NCI-H446 (cell line): Measurements from ENCODE around the gene ALX4.

Experiments
- DNase-seq, 2 experiments: peaks; one replicate each; lab custom pipeline; 2025; lab: John Stamatoyannopoulos, UW

The ALX4 gene

DNA sequence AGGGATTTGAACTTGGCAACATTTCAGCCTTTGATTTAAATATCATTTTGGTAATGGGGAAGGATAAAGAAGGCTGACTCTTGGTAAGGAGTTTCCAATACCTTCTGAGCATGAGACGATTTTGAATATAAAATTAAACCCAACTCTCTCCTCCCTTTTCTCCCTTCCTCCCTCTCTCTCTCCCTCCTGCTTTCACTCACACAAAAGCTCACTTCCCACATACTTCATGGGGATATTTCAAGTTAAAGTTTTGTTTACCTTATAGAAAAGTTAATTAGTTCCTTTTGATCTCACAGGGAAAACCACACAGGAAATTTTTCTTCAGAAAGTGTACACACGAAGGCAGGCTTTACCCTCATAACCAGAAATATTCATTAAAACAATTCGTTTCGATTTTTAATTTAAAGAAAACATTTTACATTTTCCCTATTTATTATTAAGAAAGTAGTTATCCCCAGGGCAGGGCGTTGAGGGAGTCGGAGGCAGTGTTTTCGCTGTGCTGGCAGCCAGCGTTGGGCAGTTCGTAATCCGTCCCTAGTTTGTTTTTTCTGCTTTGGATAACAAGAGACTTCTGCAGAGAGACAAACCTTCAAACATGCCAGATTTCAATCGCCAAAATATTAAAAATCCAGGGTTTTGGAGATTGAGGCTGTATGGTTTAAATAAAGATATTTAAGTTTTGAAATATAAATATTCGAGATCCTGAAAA is 25.3 kb upstream of the ALX4 start:
- no peak for DNase-seq

DNA sequence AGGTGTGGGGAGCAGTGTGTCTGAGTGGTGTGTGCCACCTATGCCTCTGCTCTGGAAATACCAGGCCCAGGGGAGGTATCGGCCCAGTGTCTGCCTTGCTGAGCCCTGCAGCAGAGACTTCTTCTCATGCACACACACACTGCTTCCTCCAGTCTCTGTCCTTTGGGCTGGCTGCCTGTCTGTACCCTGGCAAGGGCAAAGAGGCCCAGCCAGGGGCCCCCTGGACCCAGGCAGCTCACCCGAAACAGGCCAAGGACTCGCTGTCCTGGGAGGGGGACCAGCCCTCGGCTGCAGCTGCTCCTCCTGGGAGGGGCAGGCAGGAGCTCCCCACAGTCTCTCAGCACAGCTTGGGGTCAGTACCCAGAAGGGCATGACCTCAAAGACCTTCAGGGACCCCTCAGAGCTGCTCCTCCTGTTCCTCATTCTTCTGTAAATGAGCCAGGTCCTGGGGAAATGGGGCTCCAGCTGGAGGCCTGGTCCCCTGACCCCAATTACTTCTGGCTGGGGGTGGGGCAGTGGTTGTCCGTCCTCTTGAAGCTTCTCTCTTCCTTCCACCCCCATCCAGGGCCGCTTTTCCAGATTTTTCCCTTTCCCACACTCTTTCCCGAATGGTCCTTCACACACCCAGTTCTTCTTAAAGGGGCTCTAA is 24.5 kb upstream of the ALX4 start:
- DNase-seq = no peak

DNA sequence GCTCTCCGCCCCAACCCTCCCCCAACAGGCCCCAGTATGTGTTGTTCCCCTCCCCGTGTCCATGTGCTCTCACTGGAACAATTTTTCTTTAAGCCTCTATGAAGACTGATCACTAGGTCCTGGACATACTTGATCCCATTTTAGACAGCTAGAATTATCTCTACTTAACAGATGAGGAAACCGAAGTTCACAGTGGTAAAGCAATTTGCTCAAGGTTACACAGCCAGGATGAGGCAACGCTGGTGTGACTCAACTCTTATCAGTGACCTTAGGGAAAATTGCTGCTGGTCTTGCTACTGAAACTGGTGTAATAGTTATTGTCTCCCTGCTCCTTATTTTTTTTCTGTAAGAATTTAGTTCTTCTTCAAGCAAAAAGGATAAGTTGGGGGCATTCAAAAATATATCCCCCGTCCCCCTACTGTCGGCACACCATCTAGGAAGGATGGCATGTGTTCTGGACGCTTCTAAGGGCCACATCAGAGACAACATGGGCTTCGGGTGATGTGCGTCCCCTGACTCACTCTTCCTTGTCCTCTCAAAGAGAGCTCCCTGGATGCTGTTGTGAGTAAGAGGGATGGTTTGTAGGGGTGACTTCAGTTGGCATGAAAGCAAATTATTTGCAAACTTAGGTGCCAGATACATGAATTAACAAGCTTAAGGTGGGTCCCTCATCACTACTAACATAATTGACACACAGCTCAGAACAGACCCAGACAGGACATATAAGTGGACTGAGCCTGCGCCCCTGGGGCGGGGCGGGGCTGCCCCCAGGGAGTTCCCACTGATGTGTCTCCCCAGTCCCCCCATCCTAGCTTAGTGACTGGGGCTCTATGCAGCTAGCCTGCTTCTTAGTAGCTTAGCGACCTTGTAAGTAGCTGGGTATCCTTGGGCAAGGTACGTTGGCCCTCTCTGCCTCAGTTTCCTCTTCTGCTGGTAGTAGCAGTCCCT is 23.6 kb upstream of the ALX4 start:
- DNase-seq = no peak

DNA sequence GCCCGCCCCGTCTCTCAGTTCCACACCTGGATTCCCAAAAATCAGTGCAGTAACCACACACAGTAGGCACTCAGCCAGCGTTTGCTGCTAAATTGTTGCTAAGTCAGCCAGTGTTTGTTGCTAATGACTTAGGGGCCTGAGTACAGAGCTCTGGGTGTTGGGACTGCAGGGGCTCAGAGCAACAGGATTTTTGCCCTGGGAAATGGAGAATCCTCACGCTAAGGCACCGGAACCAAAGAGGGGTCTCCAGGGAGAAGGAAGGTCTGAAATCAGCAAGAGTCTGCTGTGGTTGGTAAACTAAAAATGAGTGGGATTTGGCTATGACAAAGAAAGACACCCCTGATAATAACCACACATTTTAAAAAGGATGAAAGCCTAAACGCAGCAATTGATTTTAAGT is 22.7 kb upstream of the ALX4 start:
- DNase-seq = no peak

DNA sequence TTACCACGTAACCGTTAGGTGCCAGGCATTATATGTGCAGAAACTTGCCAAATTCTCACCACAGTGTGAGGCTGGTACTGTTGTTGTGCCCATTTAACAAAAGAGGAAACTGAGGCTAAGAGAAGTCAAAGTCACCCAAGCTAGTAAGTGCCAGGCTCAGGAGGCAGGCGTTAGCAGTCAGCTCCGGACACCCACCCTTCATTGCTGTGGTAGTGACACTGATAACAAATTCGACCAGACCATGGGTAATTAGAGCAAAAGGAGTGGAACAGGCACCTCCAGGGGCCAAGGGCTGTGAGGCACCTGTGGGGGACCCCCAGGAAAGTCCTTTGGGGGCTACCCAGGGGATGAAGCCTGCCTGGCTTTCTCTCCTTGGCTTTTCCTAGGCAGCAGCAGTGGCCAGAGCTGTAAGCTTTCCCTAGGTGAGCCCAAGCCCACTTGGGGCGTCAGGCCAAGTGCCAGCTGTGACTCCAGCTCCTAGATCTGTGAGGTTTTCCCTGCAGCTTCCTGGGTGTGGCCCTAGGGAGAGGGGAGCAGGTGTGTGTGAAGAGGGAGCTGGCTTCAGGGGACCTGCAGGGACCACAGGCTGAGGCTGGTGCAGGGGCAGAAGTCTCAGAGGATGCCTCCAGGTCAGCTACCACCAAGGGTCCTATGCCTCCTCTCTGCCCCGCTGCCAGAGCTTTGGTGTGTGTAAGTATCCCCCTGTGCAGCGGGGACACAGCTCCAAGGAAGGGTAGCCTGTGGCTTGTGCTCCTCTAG is 19.7 kb upstream of the ALX4 start:
- DNase-seq = no peak

DNA sequence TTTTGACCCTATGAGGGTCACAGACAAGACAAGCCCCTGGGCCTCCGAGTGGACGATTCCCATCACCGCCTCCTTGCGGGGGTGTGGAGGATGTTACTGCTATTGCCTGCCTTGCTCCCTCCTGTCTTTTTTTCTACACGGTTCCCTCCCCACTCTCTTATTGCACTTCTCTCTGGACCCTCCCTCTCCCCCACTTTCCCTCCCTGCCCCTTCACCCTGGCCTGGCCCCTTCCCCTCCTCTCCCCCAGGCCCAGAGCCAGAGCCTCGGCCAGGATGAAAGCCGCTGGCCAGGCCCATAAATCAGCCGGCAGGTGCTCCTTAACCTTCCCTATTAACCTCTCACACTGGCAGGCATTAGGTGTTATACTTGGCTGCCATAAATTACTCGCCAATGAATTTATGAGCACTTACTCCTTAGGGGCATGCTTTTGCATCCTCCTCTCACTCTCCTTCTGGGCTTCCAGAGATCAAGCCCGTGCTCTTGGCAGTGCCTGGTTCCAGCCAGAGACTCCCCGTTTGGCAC is 18.3 kb upstream of the ALX4 start:
- no peak for DNase-seq

DNA sequence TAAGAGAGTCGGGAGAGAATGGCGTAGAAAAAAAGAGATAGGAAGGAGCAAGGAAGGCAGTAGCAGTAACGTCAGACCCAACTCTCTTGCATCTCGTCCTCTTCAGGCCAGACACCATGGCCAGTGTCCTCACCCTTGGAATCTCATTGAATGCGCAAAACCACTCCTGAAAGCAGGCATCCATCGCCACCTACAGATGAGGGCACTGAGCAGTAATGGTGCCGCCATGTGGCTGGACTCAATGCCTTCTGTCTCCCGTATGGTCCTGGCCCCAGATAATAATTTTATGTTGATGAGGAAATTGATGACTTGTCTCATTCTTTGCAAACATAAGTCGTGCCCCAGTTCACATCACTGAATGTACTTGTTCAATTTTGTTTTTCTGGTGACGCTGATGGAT is 17.8 kb upstream of the ALX4 start:
- no peak for DNase-seq

DNA sequence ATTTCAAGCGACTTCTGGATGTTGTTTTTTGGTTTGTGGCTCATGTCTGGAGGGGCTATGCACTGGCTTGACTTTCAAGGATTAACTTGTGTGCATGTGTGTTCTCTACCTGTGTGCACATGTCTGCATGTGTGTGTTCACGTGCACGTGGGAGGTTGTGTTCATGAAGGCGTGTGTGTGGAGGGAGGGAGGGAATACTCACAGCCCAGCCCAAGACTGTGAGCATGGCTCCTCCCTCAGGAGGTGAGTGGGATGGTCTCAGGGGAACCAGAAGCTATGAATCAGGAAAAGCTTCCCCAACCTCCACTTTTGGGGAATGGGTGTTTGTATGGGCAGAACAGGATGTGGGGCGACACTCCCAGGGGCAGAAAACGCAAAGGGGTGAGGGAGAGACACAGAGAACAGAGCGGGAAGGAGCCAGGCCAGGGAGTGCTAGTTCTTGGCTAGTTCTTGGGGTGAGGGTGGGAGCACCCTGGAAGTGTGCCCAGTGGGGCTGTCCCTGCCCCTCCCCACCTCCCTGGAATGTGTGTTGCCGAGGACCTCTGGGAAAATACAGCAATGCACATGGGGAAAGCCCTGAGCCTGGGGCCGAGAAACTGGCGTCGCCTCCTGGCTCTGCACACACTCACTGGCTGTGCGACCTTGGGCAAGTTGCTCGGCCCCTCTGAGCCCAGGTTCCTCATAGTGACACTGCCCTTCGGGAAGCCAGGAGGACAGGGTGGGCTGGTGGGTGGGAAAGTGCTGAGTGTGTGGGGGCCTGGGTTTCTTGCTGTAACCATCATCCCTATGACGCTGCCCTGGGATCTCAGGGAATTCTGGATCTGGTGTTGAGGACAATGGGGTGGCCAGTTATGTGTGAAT is 16.9 kb upstream of the ALX4 start:
- no peak for DNase-seq

DNA sequence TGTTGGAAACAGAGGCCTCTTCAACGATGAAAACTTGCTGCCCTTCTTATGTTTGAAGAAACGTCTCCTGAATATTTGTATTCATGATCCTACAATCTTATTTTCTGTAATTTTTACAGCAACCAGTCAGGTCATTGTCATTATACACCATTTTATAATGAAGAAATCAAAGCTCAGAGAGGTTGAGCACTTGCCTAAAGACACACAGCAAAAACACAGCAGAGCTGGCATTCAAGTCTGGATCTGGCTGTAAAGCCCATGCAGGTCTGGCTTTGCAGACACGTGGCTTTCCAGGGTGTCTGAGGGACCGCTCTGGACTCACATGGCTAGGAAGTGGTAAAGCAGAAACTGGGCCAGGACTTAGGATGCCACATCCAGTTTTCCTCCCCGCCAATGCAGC is 15.8 kb upstream of the ALX4 start:
- no peak for DNase-seq

DNA sequence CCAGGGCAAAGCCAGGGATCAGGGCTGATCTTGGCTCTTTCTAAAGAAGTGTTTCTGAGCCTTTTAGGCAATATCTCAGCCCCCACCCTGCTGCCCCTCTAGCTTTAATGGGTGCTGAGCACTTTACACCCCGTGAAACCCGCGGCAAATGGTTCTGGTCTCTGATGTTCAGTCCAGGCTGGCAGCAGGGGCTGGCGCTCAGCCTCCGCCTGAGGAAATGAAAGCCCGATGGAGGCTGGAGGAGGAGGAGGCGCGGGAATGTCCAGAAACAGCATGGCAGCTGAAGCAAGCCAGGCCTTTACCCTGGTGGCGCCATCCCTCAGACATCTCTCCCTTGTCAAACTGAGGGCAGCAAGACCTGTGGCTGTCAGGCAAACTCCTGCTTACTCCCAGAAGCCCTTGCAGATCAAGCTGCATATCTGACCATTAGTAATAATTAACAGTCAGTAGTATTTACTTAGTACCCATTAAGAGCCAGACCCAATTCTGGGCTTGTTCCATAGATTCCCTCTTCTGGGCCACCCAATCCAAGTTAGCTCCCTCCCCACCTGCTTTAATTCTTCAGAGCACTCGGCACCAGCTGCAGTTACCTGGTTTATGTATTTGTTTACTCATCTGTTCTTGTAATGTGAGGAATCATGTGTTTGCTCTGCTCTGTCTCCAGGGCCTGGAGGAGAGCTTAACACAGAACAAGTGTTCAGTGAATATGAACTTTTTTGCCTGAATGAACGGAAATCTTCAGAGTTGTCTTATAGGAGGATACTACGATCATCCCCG is 15.0 kb upstream of the ALX4 start:
- DNase-seq = no peak

DNA sequence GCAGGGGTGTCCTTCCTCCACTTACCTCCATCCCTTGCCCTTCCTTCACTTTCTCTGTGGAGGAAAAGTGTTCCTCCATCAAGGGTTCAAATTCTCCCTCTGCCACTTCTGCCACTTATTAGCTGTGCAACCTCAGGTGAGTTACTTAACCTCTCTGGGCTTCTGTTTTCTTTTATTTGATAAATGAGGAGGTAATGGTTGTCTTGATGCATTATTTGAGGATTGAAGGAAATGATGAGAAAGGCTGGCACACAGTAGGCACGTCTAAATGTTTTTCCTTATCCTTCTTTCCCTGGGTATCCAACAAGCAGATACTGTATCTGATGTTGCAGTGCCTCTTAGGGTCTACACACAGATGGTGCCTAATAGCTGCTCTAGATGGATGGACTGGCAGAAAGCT is 14.3 kb upstream of the ALX4 start:
- no peak for DNase-seq

DNA sequence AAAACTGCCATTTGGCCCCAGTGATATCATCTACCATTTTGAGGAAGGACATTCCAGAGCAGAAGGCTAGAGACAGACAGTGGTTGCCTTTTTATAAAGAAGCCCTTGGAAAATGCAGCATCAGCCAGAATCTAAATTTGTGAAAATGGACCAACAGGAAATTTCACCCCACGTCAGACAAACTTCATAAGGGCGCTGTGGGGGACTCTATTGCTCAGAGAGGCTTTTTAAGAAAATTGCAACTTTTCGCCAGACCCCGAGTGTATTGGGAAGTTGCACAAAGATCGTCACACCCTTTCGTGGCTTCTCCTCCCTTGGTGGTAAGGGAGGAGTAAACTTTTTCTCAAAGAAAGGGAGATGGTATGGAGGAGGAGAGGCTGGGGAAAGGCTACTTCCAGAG is 12.3 kb upstream of the ALX4 start:
- no peak for DNase-seq

DNA sequence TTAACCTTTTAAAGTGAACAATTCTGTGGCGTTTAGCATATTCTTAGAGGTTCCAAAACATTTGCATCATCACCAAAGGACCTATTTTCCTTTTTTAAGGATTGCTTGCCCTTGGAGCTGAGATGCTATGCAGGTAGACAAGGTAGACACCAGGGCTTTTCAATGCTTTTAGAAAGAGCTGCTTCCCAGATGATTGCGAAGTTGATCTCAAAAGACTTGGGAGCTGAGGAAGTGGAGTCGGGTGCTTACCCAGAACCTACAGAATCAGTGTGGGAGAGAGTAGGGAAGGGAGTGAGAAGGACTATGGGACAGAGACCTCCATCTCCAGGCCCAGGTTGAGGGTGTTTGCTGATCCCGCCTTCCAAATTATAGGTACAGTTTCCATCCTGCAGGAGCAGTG is 11.1 kb upstream of the ALX4 start:
- no peak for DNase-seq

DNA sequence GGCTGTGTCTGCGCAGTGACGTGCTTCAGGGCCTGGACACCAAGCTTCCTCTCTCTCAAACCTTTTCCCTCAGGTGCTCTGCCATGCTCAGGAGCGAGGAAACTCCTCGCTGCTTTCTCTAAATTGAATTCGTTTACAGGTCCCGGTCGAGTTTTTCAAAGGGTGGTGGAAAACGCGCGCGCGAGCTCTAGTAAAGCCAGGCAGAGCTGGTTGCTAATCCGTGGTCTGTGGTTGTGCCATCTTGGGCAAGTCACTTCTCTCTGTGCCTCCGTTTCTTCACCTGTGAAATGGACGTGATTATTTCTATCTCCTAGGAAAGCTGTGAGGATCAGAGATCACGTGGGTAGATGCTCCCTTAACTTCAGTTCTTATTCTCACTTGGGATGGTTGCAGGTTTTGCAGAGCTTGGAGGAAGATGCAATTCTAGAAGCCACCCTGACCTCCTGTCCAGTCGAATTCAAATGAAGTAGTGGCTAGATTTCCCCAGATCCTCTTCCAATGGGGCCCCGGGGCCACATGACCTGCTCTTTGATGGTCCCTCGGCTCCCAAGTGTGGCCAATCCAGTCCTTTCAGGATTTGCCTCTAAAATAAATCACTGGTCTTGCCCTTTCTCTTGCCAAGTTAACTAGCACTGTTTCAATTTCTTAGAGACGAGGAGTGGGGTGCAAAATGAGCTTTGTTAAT is 10.5 kb upstream of the ALX4 start:
- DNase-seq = no peak

DNA sequence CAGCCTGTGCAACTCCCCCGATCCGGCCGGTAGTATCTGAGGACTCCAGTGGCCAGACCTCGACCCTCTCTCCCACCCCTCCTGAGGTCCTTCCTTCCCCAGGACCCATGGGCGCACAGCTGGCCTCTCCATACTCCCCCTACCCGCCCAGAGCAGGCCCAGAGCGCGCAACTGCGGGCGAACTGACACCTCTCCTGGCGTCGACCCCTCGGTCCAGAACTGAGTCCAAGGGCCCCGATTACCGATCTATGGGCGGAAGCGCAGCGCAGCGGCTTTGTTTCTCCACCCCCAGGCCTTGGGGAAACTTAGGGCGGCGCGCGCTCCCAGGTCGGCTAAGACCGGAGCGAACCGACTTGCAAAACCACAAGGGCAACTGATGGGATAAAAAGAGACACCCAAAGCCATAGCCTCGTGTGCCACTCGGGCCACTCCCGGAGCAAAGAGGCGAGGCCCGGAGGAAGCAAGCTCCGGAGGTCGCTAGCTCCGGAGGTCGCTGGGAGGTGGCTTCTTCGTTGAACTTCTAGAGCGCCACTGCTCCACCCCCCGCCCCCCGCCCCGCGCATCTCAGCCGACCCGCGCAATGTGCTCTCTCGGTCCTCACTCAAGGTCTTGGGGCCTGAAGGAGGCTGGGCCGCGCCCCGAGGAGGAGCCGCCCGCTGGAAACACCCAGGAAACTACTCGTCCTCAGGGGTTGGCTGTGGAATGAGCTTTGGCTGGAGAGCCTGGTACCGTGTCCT is 9.8 kb upstream of the ALX4 start:
- DNase-seq = no peak

DNA sequence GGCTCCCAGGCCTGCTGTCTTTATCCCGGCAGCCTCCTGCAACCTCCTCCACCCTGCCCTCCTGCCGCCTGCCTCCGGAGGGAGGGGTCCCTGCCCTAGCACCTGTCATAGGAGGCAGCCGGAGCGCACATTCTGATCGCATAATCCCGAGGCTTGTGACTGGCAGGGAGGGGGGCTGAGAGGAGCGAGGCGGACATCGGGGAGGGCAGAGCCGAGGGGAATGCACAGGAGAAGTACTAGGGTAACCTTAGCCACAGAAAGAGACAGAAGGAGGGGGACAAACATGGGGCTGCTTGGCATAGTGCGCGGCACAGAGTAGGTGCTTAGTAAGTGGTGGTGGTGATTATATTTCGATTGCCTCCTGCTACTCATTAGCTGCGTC is 9.2 kb upstream of the ALX4 start:
- no peak for DNase-seq

DNA sequence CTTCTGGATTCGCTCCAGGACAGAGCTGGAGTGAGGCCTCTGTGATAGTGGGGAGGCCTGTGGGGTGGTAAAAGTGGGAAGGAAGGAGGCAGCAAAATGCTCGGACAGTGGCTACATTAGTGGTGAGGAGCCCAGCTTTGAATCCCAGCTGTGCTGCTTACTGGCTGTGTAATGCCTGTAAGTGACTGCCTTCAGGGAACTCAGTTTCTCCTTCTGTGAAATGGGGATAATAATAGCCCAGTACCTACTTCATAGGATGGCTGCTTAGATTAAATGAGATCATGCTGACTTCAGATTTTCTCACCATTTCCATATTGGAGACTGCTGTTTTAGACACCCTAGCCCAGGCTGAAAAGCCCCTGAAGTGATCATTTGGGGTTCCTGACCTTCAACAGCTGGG is 8.4 kb upstream of the ALX4 start:
- DNase-seq = no peak

DNA sequence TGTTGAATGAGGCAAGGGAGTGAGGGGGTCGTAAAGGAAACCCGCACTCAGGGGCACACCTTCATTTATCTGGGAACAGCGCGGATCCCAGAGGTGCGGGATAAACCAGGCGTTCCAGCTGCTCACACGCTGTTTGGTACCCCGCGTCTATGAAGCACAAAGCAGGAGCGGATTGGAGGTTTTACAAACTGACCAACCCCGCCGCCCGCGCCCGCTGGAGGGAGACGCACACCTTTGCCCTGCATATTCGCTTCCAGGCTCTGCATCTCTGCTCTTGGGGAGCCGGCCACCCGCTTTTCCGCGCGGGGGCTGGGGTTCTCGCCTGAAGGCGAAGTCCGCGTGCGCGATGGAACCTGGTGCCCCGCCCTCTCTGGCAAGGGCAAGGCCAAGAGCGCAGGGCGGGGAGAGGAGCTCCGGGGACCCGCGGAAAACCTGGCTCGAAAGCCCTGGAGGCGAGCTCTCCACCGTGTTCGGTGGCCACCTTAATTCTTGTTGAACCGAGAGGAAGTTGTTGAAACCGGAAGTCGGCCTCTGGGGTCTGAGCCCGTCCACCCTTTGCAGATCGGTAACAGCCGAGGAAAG is 6.8 kb upstream of the ALX4 start:
- peak; percentile 48 to 50 for DNase-seq
